Esophagus squamous epithelium (tissue), 4 donors: Measurements from ENCODE around the gene PRPSAP2.

ENCODE experiments used
- POLR2A ChIP-seq, 4 donors: fragments of 450-650 bp; IDR thresholded peaks; one replicate each; pipeline ENCODE4 v1.6.1; 2017; ENCODE audit warnings: antibody characterized with exemption in 4 of 4, mild to moderate bottlenecking in 4 of 4, moderate library complexity in 3 of 4
- TF ChIP-seq, protein P1 (sequence below), 6 experiments: fragments of 450-650 bp in 4 of 6; fragments of 200-600 bp in 2 of 6; sonication (generic) in 2 of 6; IDR thresholded peaks; one replicate each; pipeline ENCODE4 v1.5.1; 2016 to 2019; ENCODE audit warnings: antibody characterized with exemption in 6 of 6, mild to moderate bottlenecking in 4 of 6, moderate library complexity in 4 of 6

DNA sequence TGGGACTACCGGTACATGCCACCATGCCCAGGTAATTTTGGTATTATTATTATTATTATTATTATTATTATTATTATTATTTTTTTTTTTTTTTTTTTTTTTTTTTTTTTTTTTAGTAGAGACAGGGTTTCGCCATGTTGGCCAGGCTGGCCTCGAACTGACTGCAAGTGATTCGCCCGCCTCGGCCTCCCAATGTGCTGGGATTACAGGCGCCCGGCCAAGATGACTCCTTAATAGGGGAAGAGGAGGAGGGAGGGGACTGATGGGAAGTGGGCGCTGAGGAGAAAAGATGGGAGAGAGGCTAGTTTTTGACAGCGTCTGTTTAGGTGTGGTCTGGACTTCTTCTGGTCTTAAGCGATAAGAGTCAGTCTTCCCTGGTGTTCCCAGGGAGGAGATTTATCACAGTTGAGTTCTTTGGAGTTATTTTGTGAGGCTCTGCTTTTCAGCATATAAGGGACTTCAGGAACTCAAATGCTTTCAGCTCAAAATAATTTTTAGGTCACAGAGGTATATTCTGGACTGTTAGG, 59.6 kb downstream of the PRPSAP2 start:
- TF ChIP-seq, protein P1, sequence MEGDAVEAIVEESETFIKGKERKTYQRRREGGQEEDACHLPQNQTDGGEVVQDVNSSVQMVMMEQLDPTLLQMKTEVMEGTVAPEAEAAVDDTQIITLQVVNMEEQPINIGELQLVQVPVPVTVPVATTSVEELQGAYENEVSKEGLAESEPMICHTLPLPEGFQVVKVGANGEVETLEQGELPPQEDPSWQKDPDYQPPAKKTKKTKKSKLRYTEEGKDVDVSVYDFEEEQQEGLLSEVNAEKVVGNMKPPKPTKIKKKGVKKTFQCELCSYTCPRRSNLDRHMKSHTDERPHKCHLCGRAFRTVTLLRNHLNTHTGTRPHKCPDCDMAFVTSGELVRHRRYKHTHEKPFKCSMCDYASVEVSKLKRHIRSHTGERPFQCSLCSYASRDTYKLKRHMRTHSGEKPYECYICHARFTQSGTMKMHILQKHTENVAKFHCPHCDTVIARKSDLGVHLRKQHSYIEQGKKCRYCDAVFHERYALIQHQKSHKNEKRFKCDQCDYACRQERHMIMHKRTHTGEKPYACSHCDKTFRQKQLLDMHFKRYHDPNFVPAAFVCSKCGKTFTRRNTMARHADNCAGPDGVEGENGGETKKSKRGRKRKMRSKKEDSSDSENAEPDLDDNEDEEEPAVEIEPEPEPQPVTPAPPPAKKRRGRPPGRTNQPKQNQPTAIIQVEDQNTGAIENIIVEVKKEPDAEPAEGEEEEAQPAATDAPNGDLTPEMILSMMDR (IDR thresholded peaks at IDR 0.05), result no peak
- no peak for TF ChIP-seq POLR2A (IDR thresholded peaks at IDR 0.05)
